GM20000 (cell line): ENCODE data around the gene PORCN.

Experiments
- DNase-seq: peaks from one replicate; pipeline ENCODE4 v3.0.0; 2012; ENCODE audit warnings: low spot score
- TF ChIP-seq, protein P1 (sequence below): IDR thresholded peaks from 2 replicates; pipeline ENCODE4 v1.5.1; 2012; ENCODE audit warnings: mild to moderate bottlenecking, control low read depth; ENCODE audit errors: extremely low read depth, missing control alignments

PORCN gene

DNA sequence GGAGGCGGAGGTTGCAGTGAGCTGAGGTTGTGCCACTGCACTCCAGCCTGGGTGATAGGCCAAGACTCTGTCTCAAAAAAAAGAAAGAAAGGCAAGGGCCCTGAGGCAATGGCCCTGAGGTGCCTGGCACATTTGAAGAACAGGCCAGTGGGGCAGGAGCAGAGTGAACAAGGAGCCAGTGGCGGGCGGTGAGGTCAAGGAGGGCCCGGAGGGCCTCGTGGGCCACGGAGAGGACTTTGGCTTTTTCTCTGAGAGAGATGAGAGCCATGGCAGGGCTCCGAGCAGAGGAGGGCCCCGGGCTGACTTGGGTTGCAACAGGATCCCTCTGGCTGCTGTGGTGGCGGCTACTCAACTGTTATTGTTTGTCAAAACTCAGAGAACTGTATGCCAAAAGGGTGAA, 19.5 kb upstream of the PORCN start:
- TF ChIP-seq, protein P1, sequence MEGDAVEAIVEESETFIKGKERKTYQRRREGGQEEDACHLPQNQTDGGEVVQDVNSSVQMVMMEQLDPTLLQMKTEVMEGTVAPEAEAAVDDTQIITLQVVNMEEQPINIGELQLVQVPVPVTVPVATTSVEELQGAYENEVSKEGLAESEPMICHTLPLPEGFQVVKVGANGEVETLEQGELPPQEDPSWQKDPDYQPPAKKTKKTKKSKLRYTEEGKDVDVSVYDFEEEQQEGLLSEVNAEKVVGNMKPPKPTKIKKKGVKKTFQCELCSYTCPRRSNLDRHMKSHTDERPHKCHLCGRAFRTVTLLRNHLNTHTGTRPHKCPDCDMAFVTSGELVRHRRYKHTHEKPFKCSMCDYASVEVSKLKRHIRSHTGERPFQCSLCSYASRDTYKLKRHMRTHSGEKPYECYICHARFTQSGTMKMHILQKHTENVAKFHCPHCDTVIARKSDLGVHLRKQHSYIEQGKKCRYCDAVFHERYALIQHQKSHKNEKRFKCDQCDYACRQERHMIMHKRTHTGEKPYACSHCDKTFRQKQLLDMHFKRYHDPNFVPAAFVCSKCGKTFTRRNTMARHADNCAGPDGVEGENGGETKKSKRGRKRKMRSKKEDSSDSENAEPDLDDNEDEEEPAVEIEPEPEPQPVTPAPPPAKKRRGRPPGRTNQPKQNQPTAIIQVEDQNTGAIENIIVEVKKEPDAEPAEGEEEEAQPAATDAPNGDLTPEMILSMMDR: no peak
- no peak for DNase-seq

DNA sequence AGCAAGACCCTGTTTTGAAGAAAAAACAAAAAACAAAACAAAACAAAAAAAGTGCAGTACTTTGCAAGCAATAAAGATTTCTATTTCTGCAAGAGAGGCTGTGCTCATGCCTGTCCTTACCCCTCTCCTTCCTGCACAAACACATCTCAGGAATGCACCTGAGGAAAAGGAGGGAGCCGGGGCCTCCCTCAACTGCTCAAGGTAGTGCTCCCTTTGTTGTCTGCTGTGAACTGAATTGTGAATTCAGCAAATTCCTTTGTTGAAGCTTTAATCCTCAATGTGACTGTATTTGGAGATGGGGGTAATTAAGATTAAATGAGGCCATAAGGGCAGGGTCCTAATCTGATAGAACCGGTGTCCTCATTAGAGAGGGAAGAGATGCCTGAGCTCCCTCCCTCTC, 18.9 kb upstream of the PORCN start:
- DNase-seq: no peak
- TF ChIP-seq, protein P1: no peak

DNA sequence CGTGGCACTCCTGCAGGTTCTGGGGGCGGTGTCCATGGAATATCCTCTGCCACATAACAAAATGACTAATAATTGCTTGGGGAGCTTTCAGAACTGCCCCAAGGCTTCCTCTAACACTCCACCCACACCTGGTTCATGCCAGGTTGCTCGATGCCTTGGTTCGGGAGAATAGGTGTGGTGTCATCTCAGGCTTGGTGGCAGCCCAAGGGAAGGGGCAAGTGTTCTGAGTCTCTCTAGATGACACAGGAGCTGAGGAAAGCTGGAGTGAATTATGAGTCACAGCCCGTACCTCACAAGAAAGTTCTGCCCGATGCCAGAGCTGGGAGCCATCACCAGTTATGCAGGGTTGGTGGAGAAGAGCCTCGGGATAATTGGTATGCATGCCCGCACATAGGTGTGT, 18.1 kb upstream of the PORCN start:
- TF ChIP-seq, protein P1: no peak
- DNase-seq: no peak

DNA sequence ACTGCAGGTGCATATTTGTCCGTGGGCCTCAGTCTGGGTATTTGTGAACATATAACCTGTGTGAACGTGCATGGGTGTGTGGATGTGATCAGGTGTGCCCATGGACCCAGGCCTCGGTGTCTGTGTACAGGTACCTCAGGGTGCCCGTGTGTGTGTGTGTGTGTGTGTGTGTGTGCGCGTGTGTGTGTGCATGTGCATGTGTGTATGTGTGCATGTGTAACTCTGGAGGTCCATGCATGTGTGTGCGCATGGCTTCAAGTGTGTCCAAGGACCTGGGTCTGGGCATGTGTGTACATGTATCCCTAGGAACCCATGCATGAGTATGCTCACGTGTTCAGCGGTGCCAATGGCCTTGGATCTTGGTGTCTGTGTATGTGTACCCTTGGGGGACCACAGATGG, 17.0 kb upstream of the PORCN start:
- TF ChIP-seq, protein P1: no peak
- no peak for DNase-seq

DNA sequence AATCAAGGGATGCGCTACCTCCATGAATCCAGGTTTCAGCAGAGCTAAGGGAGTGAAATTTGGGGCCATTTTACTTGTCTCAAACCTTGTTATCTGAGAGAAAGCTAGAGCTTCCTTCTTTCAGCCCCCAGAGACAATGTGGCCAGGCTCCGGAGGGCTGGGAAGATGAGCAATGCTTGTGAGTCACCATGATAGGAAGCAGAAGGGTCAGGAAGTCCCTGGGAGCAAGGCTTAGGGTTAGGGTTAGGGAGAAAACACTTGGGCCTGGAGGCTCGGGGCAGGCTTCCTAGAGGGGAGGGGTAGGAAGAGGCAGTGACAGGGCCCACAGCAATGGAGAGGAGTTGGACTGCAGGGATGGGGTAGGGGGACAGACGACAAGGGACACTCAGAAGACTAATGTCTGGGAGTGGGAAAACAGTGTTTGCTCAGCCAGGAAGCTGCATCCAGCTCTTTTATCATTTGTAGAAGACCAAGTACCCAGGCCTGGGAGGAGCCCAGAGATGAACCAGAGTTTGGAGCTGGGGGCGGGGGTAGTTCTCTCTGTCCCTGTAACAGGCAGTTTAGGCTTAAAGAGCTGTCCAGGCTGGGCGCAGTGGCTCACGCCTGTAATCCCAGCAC, 16.4 kb upstream of the PORCN start:
- TF ChIP-seq, protein P1: no peak
- no peak for DNase-seq

DNA sequence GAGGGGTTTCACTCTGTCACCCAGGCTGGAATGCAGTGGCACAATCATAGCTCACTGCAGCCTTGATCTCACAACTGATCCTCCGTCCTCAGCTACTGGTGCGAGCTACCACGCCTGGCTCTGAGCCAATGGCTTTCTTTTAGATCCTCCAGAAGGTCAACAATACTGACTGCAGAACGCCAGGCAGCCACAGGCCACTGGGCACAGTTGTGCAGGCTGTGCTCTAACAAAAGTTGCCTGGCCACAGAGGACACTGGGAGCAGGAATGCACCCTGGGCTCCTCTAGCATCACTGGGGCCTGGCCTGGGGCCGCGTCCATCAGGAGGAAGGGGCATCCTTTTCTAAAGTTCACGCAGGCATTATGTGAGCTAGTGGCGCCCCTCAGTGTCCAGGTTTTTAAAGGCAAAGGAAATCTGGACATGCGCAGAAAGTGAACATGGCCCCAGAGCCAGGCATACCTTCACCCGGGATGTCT, 14.9 kb upstream of the PORCN start:
- DNase-seq: no peak
- TF ChIP-seq, protein P1: no peak

DNA sequence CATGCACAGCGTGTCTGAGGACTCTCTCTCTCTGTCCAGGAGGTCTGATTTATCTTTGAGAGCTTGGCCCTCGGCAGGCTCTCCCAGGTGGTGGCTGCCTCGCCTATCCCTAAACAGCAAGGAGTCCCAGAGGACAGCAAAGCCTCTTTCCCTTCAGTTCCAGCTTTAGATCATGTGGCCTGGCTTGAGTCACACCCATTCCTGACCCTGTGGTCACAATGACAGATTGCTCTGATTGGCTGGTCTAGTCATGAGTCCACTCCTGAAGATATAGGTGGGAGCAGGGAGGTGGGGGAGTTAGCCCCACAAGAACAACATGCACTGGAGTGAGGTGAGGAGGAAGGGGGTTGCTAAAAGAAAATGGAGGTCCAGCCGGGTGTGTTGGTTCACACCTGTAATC, 12.1 kb upstream of the PORCN start:
- DNase-seq: no peak
- TF ChIP-seq, protein P1: no peak
